SK-N-SH (cell line): ENCODE results near the gene THSD7B. TPM values are rescaled to one million over a fixed set of nuclear protein-coding genes. Genes with fewer than 3 reads are reported as not detected.

Source experiments
- CTCF ChIA-PET: fragments of 300-600, 350-600 bp; formaldehyde crosslinking; extraction: SDS; loops from one replicate; lab custom pipeline; 2021; lab: Yijun Ruan, JAX
- POLR2A ChIA-PET: fragments of 350-600 bp; sonication (Branson Sonifier 250); formaldehyde crosslinking; extraction: SDS; loops from one replicate; lab custom pipeline; 2020; ENCODE audit warnings: antibody characterized with exemption, inconsistent platforms; lab: Yijun Ruan, JAX
- DNase-seq: peaks from one replicate; pipeline ENCODE4 v3.0.0; 2012
- H2AFZ ChIP-seq: fragments of 200-600 bp; sonication (generic); 2 replicates; pipeline ENCODE4 v1.8.1; 2016; ENCODE audit warnings: antibody characterized with exemption, mild to moderate bottlenecking, low read depth
- H3F3A ChIP-seq: fragments of 200-600 bp; sonication (generic); replicated peaks from 2 replicates; pipeline ENCODE3; 2016; ENCODE audit warnings: antibody characterized with exemption, mild to moderate bottlenecking; ENCODE audit not compliant: insufficient read depth
- H3K27ac ChIP-seq, 2 experiments: fragments of 200-500 bp in 1 of 2; fragments of 200-600 bp in 1 of 2; sonication (Bioruptor generic) in 1 of 2; sonication (generic), shearing (Covaris generic) in 1 of 2; 2 replicates each; pipeline versions ENCODE4 v1.5.1 to v1.6.1; 2014 to 2016; ENCODE audit warnings: low read depth in 2 of 2, inconsistent platforms in 1 of 2, low read length in 1 of 2, mild to moderate bottlenecking in 1 of 2, mixed read lengths in 1 of 2
- H3K27me3 ChIP-seq: fragments of 200-600 bp; sonication (generic), shearing (Covaris generic); 2 replicates; pipeline ENCODE4 v1.6.1; 2016; ENCODE audit warnings: mixed run types; ENCODE audit not compliant: insufficient read depth
- H3K36me3 ChIP-seq, 2 experiments: fragments of 200-500 bp in 1 of 2; fragments of 200-600 bp in 1 of 2; sonication (Bioruptor generic) in 1 of 2; sonication (generic) in 1 of 2; replicated peaks in 1 of 2; 2 replicates each; pipeline versions ENCODE3 to v1.5.1; 2014 to 2016; ENCODE audit warnings: low read length in 1 of 2, mild to moderate bottlenecking in 1 of 2; ENCODE audit not compliant: insufficient read depth in 2 of 2, control insufficient read depth in 1 of 2
- H3K4me1 ChIP-seq, 2 experiments: fragments of 200-500 bp in 1 of 2; fragments of 200-600 bp in 1 of 2; sonication (Bioruptor generic) in 1 of 2; sonication (generic), shearing (Covaris generic) in 1 of 2; 2 replicates each; pipeline versions ENCODE4 v1.5.1 to v1.6.1; 2014 to 2016; ENCODE audit warnings: low read depth in 1 of 2, low read length in 1 of 2, mixed run types in 1 of 2; ENCODE audit not compliant: insufficient read depth in 2 of 2, control insufficient read depth in 1 of 2
- H3K4me2 ChIP-seq: fragments of 200-600 bp; sonication (generic), shearing (Covaris generic); 2 replicates; pipeline ENCODE4 v1.6.1; 2017; ENCODE audit warnings: mixed run types
- H3K4me3 ChIP-seq, 2 experiments: fragments of 200-500 bp in 1 of 2; fragments of 200-600 bp in 1 of 2; sonication (Bioruptor generic) in 1 of 2; sonication (generic), shearing (Covaris generic) in 1 of 2; 2 replicates each; pipeline versions ENCODE4 v1.5.1 to v1.8.1; 2014 to 2016; ENCODE audit warnings: low read depth in 2 of 2, inconsistent platforms in 1 of 2, low read length in 1 of 2, mild to moderate bottlenecking in 1 of 2, mixed read lengths in 1 of 2, moderate library complexity in 1 of 2
- H3K79me2 ChIP-seq: fragments of 200-600 bp; sonication (generic); 2 replicates; pipeline ENCODE4 v1.8.1; 2017; ENCODE audit warnings: mild to moderate bottlenecking; ENCODE audit not compliant: insufficient read depth
- H3K9ac ChIP-seq: fragments of 200-600 bp; sonication (generic); 2 replicates; pipeline ENCODE4 v1.6.1; 2017; ENCODE audit warnings: mixed run types
- H3K9me2 ChIP-seq: fragments of 200-600 bp; sonication (generic); 2 replicates; pipeline ENCODE4 v1.6.1; 2017; ENCODE audit warnings: mixed run types
- H3K9me3 ChIP-seq: fragments of 200-600 bp; sonication (generic); 2 replicates; pipeline ENCODE4 v1.6.1; 2017; ENCODE audit warnings: mixed run types, mild to moderate bottlenecking, moderate library complexity
- H4K20me1 ChIP-seq: fragments of 200-600 bp; sonication (generic); 2 replicates; pipeline ENCODE4 v1.6.1; 2017; ENCODE audit warnings: mild to moderate bottlenecking, mixed run types; ENCODE audit not compliant: insufficient read depth
- CHD2 ChIP-seq: fragments of 150-350 bp; IDR thresholded peaks from 2 replicates; pipeline ENCODE4 v1.6.1; 2018; ENCODE audit warnings: low read length; ENCODE audit not compliant: partially characterized antibody
- EP300 ChIP-seq, 2 experiments: IDR thresholded peaks; 2 replicates each; pipeline versions ENCODE4 v1.4.0 to v1.6.1; 2012; ENCODE audit warnings: borderline replicate concordance in 1 of 2, low read depth in 1 of 2, low read length in 1 of 2
- FOSL2 ChIP-seq: IDR thresholded peaks from 2 replicates; pipeline ENCODE4 v1.4.0; 2012; ENCODE audit warnings: low read depth, mild to moderate bottlenecking, moderate library complexity, borderline replicate concordance
- FOXM1 ChIP-seq: IDR thresholded peaks from 2 replicates; pipeline ENCODE4 v1.4.0; 2012; ENCODE audit warnings: low read depth, mild to moderate bottlenecking
- GABPA ChIP-seq: IDR thresholded peaks from 2 replicates; pipeline ENCODE4 v1.4.0; 2012; ENCODE audit warnings: low read depth, mild to moderate bottlenecking
- NFIC ChIP-seq: IDR thresholded peaks from 2 replicates; pipeline ENCODE4 v1.4.0; 2012; ENCODE audit warnings: borderline replicate concordance
- POLR2AphosphoS5 ChIP-seq: IDR thresholded peaks from 2 replicates; pipeline ENCODE4 v1.6.1; 2012; ENCODE audit warnings: low read depth, low read length
- RAD21 ChIP-seq: IDR thresholded peaks from 2 replicates; pipeline ENCODE4 v1.6.1; 2012; ENCODE audit warnings: mild to moderate bottlenecking, low read length
- SIN3A ChIP-seq: IDR thresholded peaks from 2 replicates; pipeline ENCODE4 v1.6.1; 2012; ENCODE audit warnings: low read depth, mild to moderate bottlenecking, low read length, moderate library complexity, borderline replicate concordance
- SMC3 ChIP-seq: IDR thresholded peaks from 2 replicates; pipeline ENCODE4 v1.6.1; 2012; ENCODE audit warnings: low read depth, low read length, improper control_type of control experiment
- YY1 ChIP-seq: IDR thresholded peaks from 2 replicates; pipeline ENCODE4 v1.4.0; 2012; ENCODE audit warnings: low read depth, mild to moderate bottlenecking
- polyA plus RNA-seq, 3 experiments: library from polyadenylated mRNA; depleted of rRNA; stranded (reverse); fragments of >200 nt; gene quantifications; 2 replicates each; pipeline ENCODE4 v1.2.3, GENCODE V29; 2012
- TF ChIP-seq, protein P1 (sequence below): fragments of 150-350 bp; IDR thresholded peaks from 2 replicates; pipeline ENCODE4 v1.6.1; 2017; ENCODE audit warnings: antibody characterized with exemption, low read length, low read depth, borderline replicate concordance
- TF ChIP-seq, protein P2 (sequence below): fragments of 150-350 bp; IDR thresholded peaks from 2 replicates; pipeline ENCODE4 v1.6.1; 2016; ENCODE audit warnings: mild to moderate bottlenecking, low read depth, low read length
- TF ChIP-seq, protein P3 (sequence below): IDR thresholded peaks from 2 replicates; pipeline ENCODE4 v1.4.0; 2012; ENCODE audit warnings: low read depth, borderline replicate concordance
- TF ChIP-seq, protein P4 (sequence below): fragments of 200-600 bp; sonication (generic); IDR thresholded peaks from 2 replicates; pipeline ENCODE4 v1.6.1; 2017; ENCODE audit warnings: antibody characterized with exemption, mild to moderate bottlenecking, moderate library complexity
- TF ChIP-seq, protein P5 (sequence below): IDR thresholded peaks from 2 replicates; pipeline ENCODE4 v1.4.0; 2012; ENCODE audit warnings: low read depth

Gene THSD7B
- polyA plus RNA-seq, 1 of the 3 experiments (the other 2 are of a cell fraction) = not detected

DNA sequence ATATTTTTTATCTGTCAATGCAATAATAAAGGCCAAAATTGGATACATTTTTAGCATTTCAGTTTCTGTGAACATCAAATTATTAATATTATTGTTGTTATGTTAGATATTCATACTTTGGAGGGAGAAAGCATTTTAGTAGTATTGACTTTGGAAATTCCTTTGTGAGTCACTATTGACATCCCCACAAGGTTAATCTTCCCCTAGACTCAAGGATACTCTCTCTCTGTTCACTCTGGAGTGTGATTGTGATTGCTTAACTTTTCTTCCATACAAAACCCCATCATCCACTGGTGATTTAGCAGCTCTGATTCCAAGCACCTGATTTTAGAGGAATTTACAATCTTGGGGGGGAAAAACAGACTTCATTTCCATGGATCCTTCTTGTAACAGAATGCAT, 352.0 kb downstream of the THSD7B start:
- no peak for TF ChIP-seq EP300 (IDR thresholded peaks at IDR 0.05; ENCODE audit: borderline replicate concordance in 1 of 2, low read depth in 1 of 2, low read length in 1 of 2)
- no peak for TF ChIP-seq NFIC
- TF ChIP-seq, protein P1, sequence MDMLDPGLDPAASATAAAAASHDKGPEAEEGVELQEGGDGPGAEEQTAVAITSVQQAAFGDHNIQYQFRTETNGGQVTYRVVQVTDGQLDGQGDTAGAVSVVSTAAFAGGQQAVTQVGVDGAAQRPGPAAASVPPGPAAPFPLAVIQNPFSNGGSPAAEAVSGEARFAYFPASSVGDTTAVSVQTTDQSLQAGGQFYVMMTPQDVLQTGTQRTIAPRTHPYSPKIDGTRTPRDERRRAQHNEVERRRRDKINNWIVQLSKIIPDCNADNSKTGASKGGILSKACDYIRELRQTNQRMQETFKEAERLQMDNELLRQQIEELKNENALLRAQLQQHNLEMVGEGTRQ = no peak
- TF ChIP-seq YY1 = no peak
- no peak for TF ChIP-seq POLR2AphosphoS5
- TF ChIP-seq FOXM1 = no peak
- no peak for TF ChIP-seq RAD21
- no peak for TF ChIP-seq GABPA
- TF ChIP-seq, protein P2, sequence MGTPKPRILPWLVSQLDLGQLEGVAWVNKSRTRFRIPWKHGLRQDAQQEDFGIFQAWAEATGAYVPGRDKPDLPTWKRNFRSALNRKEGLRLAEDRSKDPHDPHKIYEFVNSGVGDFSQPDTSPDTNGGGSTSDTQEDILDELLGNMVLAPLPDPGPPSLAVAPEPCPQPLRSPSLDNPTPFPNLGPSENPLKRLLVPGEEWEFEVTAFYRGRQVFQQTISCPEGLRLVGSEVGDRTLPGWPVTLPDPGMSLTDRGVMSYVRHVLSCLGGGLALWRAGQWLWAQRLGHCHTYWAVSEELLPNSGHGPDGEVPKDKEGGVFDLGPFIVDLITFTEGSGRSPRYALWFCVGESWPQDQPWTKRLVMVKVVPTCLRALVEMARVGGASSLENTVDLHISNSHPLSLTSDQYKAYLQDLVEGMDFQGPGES = no peak
- no peak for TF ChIP-seq SMC3
- Histone ChIP-seq H3K9ac (no peak overlapping the region), H3K79me2 (no peaks in the 10 kb centered on the region), H3K27ac (peak overlapping the region in 1 of 2 experiments; percentile 57; a peak in 3 of 4 replicates), H4K20me1 (no peaks in the 10 kb centered on the region), H3K27me3 (no peaks in the 10 kb centered on the region), H2AFZ (no peak overlapping the region), H3K9me2 (no peaks in the 10 kb centered on the region), H3K36me3 (no peaks in the 10 kb centered on the region), H3K4me1 (no peaks in the 10 kb centered on the region; a peak in 1 of 4 replicates), H3K9me3 (no peaks in the 10 kb centered on the region), H3K4me2 (peak overlapping the region; percentile 5; the same call in 1 of the 2 replicates), H3F3A (no peaks in the 10 kb centered on the region), H3K4me3 (no peak overlapping the region)
- ChIA-PET CTCF (no interaction called here), POLR2A (no interaction called here)
- DNase-seq = no peak

DNA sequence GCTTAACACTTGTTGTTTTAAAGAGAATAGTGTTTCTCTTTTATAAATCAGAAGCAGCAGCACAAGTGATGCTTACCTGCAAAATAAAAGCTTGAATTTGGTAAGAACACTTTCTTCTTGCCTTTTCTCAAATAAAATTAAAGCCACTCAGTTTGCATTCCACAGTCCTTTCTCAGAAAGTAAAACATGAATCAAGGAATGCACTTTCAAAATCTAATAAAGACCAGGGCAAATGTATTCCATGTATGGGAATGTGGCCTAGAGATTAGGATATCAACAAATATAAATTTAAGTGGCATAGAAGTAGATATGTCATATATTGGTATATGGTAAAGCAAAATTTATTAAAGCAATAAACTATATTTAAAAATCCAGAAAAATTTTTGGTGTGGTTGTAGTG, 352.8 kb downstream of the THSD7B start:
- H3K4me1 ChIP-seq = no peaks in the 10 kb centered on the region; a peak in 1 of 4 replicates
- peak overlapping the region in 1 of 2 experiments; percentile 57; a peak in 3 of 4 replicates for H3K27ac ChIP-seq
- no peak overlapping the region; a peak in 1 of 4 replicates for H3K4me3 ChIP-seq
- H3K79me2 ChIP-seq = no peaks in the 10 kb centered on the region
- no peak for DNase-seq
- ChIA-PET POLR2A (no interaction called here), CTCF (no interaction called here)
- H3K9me2 ChIP-seq = no peaks in the 10 kb centered on the region
- H3K4me2 ChIP-seq = peak overlapping the region; percentile 5; the same call in 1 of the 2 replicates
- no peak overlapping the region for H3K9ac ChIP-seq
- H3K9me3 ChIP-seq = no peaks in the 10 kb centered on the region
- TF ChIP-seq FOSL2 = no peak
- no peak for TF ChIP-seq FOXM1
- no peak for TF ChIP-seq SIN3A
- TF ChIP-seq, protein P3, sequence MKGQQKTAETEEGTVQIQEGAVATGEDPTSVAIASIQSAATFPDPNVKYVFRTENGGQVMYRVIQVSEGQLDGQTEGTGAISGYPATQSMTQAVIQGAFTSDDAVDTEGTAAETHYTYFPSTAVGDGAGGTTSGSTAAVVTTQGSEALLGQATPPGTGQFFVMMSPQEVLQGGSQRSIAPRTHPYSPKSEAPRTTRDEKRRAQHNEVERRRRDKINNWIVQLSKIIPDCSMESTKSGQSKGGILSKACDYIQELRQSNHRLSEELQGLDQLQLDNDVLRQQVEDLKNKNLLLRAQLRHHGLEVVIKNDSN = no peak
- TF ChIP-seq CHD2 = no peak
- TF ChIP-seq, protein P4, sequence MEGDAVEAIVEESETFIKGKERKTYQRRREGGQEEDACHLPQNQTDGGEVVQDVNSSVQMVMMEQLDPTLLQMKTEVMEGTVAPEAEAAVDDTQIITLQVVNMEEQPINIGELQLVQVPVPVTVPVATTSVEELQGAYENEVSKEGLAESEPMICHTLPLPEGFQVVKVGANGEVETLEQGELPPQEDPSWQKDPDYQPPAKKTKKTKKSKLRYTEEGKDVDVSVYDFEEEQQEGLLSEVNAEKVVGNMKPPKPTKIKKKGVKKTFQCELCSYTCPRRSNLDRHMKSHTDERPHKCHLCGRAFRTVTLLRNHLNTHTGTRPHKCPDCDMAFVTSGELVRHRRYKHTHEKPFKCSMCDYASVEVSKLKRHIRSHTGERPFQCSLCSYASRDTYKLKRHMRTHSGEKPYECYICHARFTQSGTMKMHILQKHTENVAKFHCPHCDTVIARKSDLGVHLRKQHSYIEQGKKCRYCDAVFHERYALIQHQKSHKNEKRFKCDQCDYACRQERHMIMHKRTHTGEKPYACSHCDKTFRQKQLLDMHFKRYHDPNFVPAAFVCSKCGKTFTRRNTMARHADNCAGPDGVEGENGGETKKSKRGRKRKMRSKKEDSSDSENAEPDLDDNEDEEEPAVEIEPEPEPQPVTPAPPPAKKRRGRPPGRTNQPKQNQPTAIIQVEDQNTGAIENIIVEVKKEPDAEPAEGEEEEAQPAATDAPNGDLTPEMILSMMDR = no peak
- TF ChIP-seq, protein P5, sequence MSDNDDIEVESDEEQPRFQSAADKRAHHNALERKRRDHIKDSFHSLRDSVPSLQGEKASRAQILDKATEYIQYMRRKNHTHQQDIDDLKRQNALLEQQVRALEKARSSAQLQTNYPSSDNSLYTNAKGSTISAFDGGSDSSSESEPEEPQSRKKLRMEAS = no peak
- no peak overlapping the region for H2AFZ ChIP-seq
- no peaks in the 10 kb centered on the region for H3K36me3 ChIP-seq
- no peaks in the 10 kb centered on the region for H4K20me1 ChIP-seq
- H3K27me3 ChIP-seq = no peaks in the 10 kb centered on the region
- no peaks in the 10 kb centered on the region for H3F3A ChIP-seq
